Inflammatory macrophage treated with lipopolysaccharide for 1 hour (primary cell): ENCODE results near the gene IFT27.

Source experiments
- DNase-seq, 2 donors: peaks; one replicate each; pipeline ENCODE4 v3.0.0-alpha.2; 2020 to 2022

IFT27 gene, protein sequence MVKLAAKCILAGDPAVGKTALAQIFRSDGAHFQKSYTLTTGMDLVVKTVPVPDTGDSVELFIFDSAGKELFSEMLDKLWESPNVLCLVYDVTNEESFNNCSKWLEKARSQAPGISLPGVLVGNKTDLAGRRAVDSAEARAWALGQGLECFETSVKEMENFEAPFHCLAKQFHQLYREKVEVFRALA

DNA sequence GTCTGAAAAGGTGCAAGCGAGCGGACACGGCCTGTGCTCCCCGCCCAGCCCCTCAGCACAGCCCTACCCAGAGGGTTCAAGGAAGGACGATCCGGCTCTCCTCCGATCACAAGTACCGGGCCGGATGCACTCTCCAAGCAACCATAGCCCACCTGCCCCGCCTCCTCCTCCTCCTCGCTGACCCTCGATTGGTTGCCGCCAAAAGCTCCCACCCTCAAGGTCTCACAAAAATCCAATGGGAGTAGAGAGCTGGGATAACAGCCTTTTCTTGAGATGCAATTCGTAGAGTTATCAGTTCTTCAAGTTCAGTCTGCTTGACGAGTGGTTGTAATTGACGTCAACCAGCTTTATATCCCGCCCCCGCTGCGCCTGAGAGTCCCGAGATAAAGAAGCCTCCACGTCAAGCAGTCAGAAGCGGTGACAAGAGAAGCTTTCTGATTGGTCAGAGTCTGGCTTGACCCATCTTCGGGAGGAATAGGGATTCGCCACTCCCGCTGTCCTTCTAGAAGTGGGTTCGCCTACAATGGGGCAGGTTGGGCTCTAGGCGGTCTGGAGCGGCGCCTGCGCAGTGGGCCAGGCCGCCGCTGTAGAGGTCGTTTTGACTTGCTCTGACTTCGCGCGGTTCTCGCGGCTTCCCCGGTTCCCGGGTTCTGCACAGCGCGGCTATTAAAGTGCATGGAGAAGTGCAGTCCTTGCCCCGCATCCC lies at the start of gene IFT27:
Gene IFT27, minus strand, starts transcription at position 156 of the 706 bp plus-strand sequence. CDS start 412 bp downstream, outside the sequence.
- peak; percentile 100 for DNase-seq

DNA sequence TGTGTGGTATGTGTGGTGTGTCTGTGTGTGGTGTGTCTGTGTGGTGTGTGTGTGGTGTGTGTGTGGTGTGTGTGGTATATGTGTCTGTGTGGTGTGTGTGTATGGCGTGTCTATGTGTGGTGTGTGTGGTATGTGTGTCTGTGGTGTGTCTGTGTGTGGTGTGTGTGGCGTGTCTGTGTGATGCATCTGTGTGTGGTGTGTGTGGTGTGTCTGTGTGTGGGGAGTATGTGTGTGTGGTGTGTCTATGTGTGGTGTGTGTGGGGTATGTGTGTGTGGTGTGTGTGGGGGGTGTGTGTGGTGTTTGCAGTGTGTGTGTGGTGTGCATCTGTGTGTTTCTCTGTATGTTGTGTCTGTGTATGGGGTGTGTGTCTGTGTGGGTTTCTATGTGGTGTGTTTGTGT lies 48.7 kb upstream of the IFT27 start:
- DNase-seq: no peak

DNA sequence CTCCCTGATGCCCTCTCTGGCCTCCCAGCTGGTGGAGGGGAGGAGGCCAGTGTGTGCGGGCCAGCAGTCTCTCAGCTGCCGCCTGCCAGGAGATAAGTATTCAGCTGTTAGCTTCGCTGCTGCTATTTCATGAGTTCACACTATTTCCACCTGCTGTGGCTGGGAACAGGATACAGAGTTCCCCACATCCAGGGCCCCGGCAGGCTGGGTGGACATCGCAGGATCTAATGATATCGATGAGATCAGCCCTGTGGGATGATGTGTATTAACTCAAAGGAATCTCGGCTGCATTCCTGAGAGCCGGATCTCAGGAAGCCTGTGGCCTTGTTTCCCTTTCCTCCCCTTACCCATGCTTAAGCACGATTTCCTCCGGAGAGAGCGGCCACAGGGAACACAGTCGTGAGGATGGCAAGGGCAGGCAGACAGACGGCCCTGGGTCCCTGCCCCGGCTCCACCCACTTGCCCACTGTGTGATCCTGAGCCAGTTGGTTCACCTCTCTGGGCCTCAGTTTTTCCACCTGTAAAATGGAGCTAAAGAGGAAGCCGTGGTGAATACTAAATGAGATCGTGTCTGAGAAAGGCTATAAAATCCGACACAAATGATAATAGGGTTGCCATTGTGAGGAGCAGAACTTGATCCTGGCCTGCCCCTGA lies 47.4 kb upstream of the IFT27 start:
- DNase-seq: no peak

DNA sequence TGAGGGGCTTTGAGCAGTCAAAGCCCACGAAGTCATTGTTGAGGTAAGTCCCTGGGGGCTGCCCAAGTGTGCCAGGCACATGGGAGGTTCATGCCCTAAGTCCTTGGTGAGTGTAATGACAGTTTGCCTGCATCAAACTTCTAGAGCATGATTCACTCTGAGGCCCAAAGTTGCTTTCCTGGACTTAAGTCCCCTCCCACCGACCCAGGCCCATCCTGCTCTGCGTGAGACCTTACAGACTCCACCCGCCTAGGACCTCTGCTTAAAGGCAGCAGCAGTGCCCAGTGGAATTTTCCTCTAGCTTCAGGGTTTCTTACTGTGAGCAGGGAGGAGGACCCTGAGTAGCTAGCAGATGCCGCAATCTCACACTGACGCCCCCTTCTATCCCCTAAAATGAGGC lies 46.7 kb upstream of the IFT27 start:
- no peak for DNase-seq

DNA sequence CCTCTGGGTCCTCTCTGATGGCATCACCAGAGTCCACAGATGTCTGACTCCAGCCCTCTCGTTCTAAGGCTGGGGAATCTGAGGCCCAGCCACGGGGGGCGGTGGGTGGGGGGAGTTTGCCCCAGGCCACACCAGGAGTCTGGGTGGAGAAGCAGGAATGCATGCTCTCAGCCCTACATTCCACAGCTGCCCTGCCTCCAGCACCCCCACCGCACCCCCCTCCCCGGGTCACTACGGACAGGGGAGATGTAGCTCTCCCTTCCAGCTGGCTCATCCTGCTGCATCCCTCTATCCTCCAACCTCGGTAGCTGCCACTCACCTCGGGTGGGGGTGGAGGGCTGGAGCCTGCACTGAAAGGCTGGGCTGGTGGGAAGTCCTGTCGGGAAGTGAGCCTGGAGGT lies 43.2 kb upstream of the IFT27 start:
- DNase-seq: no peak

DNA sequence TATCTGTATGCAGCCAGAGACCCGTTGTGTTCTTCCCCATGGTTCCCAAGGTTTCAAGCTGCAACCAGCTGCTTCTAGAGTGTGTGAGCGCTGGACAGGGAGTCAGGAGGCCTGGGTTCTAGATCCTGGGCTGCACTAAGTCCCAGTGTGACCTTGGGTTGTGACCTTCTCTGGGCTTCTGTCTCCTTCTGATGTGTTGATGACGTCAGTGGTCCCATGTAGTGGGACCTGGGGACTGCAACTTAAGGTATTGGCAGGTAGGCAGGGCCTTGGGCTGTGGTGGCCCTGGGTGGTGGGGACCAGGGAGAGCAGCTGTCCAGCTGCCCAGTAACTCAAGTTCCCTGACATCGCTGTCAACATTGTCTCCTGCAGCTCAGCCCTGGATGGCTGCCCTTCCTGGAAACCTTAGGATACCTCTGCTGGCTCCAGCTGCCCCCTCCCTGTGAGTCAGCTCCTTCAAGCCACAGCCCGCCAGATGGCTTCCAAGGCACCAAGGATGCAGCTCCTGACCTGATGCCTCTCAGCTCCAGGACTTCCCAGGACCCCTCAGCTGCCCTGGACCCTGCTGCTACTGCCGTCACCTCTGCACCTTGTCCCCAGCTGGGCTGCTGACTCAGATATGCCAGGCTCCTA lies 42.2 kb upstream of the IFT27 start:
- no peak for DNase-seq

DNA sequence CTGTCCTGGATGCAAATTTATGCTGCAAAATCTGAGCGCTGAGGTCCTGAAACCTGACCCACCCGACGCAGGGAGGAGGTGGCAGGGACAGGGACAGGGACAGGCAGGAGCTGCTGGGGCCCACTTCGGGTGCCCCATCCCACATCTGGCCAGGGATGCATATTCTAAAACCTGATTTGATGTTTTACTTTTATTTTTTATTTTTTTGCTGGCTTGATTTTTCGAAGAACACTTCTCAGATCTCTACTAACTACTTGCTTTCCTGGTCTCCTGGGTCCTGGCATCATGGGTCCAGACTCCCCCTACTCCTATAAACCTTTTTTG lies 41.6 kb upstream of the IFT27 start:
- no peak for DNase-seq

DNA sequence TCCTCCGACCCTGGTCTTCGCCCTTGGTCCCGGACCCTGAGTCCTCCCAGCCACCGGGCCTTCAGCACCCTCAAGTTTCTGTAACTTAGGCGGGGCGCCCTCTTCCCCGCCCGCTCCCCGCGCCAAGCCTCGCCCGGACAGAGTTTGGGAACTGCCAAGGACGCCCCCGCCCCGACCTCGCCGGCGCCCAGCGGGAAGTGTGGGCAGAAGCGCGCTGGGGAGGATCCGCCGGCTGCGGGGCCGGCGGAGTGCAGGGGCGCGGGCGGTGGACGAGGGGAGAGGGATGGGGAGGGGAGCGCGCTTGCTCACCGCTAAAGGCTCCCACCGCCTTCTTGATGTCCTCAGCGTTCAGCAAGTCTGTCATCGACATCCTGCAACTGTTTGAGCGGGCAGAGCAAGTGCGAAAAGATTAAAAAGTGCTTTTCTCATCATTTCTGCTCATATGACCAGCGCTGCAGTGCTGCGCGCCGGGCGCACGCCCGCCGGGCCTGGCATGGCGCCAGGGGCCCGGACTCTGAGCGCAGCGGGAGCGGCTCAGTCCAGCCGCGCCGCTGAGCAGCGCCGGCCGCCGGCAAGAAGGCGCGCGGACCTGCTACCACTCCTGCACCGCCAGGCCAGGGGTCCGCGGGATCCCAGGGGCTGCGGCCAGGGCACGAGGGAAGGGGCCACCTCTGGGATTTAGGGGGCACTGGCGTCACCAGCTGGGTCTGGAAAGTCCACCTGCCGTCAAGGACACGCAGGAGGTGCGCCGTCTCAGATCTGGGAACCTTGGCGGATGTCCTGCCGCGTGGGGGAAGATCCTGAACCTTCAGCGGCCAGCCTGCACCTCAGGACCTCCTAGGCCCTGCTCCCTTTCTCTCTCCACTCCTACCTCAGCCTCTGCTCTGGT lies 41.0 kb upstream of the IFT27 start, which contains the start of gene PVALB:
Gene PVALB, minus strand, starts transcription at position 400 of the 889 bp plus-strand sequence. Its CDS starts 30 bp downstream, at position 370.
- DNase-seq: peak; percentile 44 to 57

DNA sequence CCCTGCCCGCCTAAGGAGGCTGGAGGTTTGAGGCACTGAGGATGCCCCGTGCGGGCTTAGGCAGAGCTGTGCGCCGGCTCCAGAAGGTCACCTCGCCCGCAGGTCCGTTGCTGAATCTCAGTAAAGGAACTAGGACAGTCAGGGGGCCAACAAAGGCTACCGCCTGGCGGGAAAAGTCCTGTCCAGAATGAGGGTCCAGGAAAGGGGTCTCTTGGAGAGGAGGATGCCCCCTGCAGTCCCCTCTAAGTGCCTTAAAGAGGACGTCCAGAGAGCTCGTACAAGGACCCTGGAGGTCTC lies 40.4 kb upstream of the IFT27 start:
- no peak for DNase-seq

DNA sequence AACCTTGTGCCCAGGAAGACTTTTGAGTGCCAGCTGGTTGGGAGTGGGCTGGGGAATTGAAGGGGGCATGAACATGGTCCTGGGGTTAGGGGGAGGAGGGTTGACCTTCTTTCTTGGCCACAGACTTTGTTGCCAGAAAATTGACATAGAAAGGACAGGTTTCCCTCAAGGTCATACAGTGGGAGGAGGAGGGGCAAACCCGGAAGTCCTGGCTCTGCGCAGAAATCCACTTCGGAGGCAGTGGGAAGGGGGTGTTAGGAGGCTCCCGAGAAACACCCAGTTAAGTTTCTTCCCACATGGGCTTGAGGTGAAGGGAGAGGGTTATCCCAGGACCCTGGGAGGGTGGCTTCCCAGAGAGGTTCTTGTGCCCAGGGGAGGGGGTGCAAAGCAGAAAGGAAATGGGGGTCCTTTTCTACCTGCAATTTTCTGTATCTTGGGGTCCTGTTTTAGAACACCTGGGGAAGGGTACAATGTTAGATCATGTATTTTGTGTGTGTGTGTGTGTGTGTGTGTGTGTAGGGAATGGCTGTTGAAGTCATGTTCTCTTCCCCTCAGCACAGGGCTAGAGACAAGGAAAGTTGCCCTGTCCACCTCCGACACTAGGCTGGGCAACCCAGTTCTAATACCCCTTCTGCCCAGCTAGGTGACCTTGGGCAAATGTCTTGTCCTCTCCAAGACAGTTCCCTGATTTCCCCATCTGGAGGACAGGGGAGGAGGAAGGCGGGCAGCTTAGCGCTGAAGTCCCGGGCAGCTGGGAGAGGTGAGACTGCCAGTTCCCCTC lies 39.8 kb upstream of the IFT27 start:
- DNase-seq: no peak

DNA sequence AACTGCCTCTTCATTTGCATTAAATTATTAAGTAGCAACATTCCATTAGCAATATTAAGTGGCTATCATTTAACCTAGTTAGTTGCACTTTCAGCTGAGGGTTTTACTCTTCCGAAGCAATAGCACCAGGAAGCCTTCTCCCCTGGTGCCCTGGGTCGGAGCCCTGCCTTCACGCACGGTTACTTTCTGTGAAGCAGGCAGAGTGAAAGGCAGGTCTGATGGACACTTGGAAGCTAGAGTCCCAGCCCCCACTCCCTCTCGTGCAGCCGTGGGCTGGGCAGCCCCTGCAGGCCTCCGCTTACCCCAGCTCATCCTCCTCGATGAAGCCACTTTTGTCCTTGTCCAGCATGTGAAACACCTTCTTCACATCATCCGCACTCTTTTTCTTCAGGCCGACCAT lies 38.9 kb upstream of the IFT27 start:
- DNase-seq: no peak

DNA sequence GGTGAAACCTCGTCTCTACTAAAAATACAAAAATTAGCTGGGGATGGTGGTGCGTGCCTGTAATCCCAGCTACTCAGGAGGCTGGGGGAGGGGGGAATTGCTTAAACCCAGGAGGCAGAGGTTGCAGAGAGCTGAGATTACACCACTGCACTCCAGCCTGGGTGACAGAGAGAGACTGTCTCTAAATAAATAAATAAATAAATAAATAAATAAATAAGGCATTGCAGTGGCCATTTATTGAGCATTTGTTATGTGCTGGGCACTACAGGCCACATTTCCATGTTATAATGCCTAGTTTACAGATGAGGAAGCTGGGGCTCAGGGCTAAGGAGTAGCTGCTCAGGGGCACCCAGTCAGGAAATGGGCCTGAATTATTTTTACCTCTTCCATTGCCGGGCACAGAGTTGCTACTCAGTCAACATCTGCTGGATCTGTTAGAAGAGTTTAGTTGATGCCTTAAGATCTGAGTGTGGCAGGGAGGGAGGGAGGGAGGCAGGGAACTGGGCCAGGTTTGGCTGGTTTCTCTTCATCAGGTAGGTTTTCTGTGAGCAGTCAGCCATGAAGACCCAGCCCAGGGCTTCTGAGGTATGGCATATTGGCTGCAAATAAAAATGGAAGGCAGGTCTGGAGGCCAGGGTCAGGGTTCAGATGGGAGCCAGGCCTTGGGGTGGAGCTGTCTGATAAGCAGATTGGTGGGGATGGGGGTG lies 35.3 kb upstream of the IFT27 start:
- no peak for DNase-seq

DNA sequence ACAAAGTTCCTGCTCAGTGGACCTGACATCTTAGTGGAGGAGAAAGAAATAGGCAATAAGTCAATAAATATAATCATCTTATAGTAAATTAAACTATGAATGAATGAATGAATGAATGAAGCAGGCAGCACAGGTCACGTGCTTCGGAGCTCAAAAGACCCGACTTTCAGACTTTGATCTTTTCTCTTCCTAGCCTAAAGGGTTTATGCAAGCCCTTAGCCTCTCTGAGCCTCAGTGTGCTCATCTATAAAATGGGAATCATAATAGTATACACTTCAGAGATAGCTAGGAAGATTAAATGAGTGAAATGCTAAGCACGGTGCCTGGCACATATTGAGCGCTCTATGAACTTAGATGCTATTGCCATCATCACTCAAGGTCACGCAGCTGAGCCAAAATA lies 33.4 kb upstream of the IFT27 start:
- DNase-seq: no peak

DNA sequence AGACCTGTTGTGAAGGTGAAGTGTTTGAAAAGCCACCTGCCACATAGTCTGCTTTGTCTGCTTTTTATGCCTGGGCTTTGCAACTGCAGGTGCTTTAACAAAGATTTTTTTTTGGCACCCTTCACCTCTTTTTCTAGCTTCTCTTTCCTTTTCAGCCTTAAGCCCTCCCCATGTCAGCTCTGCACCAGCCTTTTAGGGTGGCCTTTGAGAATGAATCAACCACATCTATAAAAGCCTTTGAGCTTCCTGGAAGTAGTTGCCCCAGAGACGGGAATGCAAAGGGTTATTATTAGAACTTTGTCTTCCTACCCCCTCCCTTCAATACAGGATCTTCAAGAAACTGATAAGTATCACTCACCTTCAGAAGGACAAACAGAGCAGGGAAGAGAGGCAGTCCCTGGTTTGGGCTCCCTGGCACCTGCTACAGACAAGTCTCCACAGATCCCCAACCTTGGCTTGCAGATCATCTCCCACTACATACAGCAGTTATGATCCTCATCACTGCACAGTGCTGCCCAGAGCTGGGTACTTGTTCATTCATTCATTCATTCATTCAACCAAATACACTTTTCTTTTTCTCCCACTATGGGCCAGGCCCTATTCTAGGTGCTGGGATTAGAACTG lies 32.9 kb upstream of the IFT27 start:
- no peak for DNase-seq

DNA sequence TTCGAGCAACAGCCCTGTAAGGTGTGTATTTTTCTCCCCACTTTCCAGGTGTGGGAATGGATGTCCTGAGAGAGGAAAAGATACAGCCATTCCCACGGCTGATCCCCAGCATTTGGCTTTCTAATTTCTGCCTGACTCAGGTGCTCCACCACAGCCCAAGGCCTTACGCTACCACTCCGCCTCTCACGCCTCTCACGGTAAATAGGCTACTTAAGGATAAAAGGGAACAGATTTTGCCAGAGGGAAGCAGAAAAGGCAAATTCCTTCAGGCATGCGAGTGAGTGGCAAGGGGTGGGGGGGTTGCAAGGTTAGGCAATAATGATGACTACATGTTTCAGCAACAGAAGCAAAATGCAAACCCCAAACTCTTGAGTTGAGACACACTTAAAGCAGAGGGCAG lies 31.7 kb upstream of the IFT27 start:
- peak; percentile 20 to 25 for DNase-seq

DNA sequence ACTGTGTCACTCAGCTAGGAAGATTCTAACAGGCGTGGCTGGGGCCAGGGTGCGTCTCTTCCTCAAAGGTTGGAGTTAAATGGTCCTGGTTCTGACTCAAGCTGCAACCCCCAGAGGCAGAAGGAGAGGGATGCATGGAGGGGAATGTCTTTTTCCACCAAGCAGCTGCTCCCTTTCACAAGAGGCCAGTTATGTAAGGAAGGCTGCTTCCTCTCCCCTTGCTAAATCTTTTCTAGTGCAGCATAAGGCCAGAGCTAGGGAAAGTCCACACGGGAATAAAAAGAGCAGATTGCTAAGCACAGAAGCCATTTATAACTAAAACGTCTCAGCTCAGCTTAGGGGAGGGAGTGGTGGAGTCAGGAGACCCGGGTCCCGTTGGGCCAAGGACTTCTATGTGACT lies 30.9 kb upstream of the IFT27 start:
- peak; percentile 67 to 82 for DNase-seq

DNA sequence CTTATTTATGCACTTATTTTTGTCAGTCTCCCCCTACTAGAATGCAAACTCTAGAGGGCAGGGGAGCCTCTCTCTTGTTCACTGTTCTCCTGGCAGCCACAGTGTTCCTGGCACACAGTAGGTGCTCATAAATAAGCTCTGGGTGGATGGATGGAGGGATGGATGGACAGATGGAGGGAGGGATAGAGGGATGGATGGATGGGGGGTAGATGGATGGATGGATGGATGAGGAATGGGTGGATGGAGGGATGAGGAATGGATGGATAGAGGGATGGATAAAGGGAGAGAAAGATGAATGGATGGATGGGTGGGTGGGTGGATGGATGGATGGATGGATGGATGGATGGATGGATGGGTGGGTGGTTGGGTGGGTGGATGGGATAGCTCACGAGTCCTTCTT lies 27.4 kb upstream of the IFT27 start:
- DNase-seq: no peak

DNA sequence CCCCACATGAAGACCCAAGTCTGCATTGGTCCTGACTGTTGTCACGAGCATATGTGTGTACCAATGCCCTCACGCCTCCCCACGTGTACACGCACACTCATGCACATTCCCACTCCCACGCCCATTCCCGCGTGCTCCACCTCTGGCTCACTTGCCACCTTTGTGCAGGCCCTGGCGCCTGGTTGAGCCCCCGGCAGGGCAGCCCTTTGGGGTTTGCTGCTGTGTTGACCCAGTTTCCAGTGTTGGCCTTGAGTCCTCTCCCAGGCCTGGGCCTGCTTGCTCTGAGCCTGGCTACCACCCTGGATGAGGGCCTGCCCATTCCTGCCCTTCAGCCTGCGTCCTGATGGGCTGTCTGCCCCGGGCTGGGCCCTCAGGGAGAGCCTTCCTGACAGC lies 22.8 kb upstream of the IFT27 start:
- no peak for DNase-seq

DNA sequence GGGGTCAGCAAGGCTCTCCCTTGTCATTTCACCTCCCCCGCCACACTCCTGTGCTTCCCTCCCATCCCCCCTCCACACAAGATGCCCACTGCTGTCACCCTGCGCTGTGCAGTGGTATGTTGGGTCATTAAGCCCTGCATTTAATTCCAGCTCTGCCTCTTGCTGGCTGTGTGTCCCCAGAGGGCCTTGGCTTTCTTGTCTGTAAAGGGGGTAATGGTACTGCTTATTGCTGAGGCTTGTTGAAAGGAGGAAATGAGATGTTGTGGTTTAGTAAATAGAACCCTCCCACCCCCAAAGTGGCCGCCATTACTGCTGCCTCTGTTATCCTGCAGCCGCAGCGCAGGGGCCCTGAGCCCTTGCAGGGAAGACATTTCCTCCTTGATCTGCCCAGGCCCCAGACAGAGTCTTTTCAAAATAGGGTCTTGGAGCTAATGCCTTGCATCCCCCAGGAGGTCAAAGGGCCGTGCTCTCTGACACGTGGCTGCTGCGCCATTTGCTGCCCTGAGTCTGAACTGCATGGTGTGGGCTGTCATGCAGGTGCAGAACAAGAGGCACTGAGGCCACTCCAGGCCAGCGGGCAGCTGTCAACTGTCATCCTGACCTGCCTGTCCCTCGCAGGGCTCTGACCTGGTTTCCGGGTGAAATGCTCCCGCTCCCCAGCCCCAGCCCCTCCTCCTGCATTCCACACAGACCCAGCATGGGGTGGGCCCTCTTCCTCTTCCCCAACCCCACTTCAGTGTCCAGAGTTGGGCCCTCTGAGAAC lies 22.2 kb upstream of the IFT27 start:
- no peak for DNase-seq

DNA sequence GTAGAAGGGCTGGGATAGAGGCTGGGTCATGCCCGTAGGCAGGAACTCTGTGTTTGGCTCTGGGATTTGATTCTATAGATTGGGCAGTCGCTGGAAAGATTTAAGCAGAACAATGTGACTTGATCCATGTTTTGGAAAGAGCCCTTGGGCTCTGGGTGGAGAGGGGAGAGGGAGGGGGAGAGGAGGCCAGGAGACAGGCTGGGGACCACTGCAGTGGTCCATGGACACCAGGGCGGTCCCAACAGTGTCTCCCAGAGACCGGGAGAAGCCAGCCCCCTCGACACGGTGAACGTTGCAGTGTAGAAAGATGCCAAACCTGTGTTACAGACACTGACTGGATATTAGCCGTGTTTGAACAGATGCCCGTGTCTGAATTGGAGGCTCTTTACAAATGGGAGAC lies 21.5 kb upstream of the IFT27 start:
- no peak for DNase-seq
